Activated naive CD4-positive, alpha-beta T cell treated with anti-CD3 and anti-CD28 coated beads, Interleukin-2, amount 50 U/mL, for 16 hours (primary cell): ENCODE data around the gene SPOPL.
"Not testable (repeated sequence)": the region's sequence is repeated elsewhere in the genome, so short reads cannot be mapped to it uniquely, and the experiment has no call there.

Source experiments
- DNase-seq: peaks from one replicate; pipeline ENCODE4 v3.0.0-alpha.2; 2020

The SPOPL gene

GRCh38 chr2:138501425-138502254 is at the start of gene SPOPL:
SPOPL (plus strand) TSS chr2:138501770; CDS start chr2:138550217, 48,447 bp downstream.
- peak; percentile 88 for DNase-seq

GRCh38 chr2:138452324-138452723 is 49.2 kb upstream of the SPOPL start:
- DNase-seq, result no peak

GRCh38 chr2:138453815-138454214 is 47.8 kb upstream of the SPOPL start:
- no peak for DNase-seq

GRCh38 chr2:138454761-138455160 is 46.8 kb upstream of the SPOPL start:
- DNase-seq, result no peak

- no peak for DNase-seq
Measured at GRCh38 chr2:138455275-138455674, 46.3 kb upstream of the SPOPL start.

GRCh38 chr2:138455691-138456090 is 45.9 kb upstream of the SPOPL start:
- no peak for DNase-seq

- not testable (repeated sequence) for DNase-seq
Measured at GRCh38 chr2:138462689-138463088, 38.9 kb upstream of the SPOPL start.

GRCh38 chr2:138468617-138469016 is 33.0 kb upstream of the SPOPL start:
- no peak for DNase-seq

GRCh38 chr2:138469411-138469810 is 32.2 kb upstream of the SPOPL start:
- no peak for DNase-seq

GRCh38 chr2:138470941-138471340 is 30.6 kb upstream of the SPOPL start:
- no peak for DNase-seq

GRCh38 chr2:138474100-138474825 is 27.3 kb upstream of the SPOPL start:
- DNase-seq, result no peak

- no peak for DNase-seq
Measured at GRCh38 chr2:138475277-138475776, 26.2 kb upstream of the SPOPL start.

- no peak for DNase-seq
Measured at GRCh38 chr2:138476186-138476585, 25.4 kb upstream of the SPOPL start.

- no peak for DNase-seq
Measured at GRCh38 chr2:138476940-138477339, 24.6 kb upstream of the SPOPL start.

GRCh38 chr2:138482796-138483195 is 18.8 kb upstream of the SPOPL start:
- DNase-seq, result not testable (repeated sequence)

GRCh38 chr2:138485019-138485418 is 16.6 kb upstream of the SPOPL start:
- DNase-seq, result no peak

- no peak for DNase-seq
Measured at GRCh38 chr2:138486363-138487198, 15.0 kb upstream of the SPOPL start.

- DNase-seq, result no peak
Measured at GRCh38 chr2:138490673-138491494, 10.7 kb upstream of the SPOPL start.

GRCh38 chr2:138491495-138491862 is 10.1 kb upstream of the SPOPL start:
- no peak for DNase-seq

- no peak for DNase-seq
Measured at GRCh38 chr2:138492160-138492559, 9.4 kb upstream of the SPOPL start.

- no peak for DNase-seq
Measured at GRCh38 chr2:138493334-138493733, 8.2 kb upstream of the SPOPL start.
